HepG2 (cell line): ENCODE results near the gene UCK2. TPM values are rescaled to one million over a fixed set of nuclear protein-coding genes. Genes with fewer than 3 reads are reported as not detected.

ENCODE experiments used
- ATF1 ChIP-seq: IDR thresholded peaks from 2 replicates; pipeline ENCODE4 v1.6.1; 2016; ENCODE audit warnings: mild to moderate bottlenecking, control low read depth
- GTF2F1 ChIP-seq: fragments of 150-350 bp; IDR thresholded peaks from 2 replicates; pipeline ENCODE4 v1.6.1; 2014; ENCODE audit warnings: low read length
- PAWR ChIP-seq: sonication (generic); formaldehyde crosslinking; IDR thresholded peaks from 2 replicates; pipeline ENCODE4 v1.4.0; 2020; ENCODE audit warnings: missing genetic modification reagents, mild to moderate bottlenecking, borderline replicate concordance
- SP4 ChIP-seq: sonication (generic); formaldehyde crosslinking; IDR thresholded peaks from 2 replicates; pipeline ENCODE4 v1.8.1; 2023; ENCODE audit warnings: mild to moderate bottlenecking, missing genetic modification reagents
- ZBTB1 ChIP-seq: sonication (generic); formaldehyde crosslinking; IDR thresholded peaks from 2 replicates; pipeline ENCODE4 v1.4.0; 2020; ENCODE audit warnings: missing genetic modification reagents, borderline replicate concordance
- ZFP41 ChIP-seq: sonication (generic); formaldehyde crosslinking; IDR thresholded peaks from 2 replicates; pipeline ENCODE4 v1.4.0; 2020; ENCODE audit warnings: mild to moderate bottlenecking, missing genetic modification reagents, borderline replicate concordance
- ZNF124 ChIP-seq: sonication (generic); formaldehyde crosslinking; IDR thresholded peaks from 2 replicates; pipeline ENCODE4 v1.4.0; 2020; ENCODE audit warnings: missing genetic modification reagents
- ZNF878 ChIP-seq: sonication (generic); formaldehyde crosslinking; IDR thresholded peaks from 2 replicates; pipeline ENCODE4 v1.8.1; 2023; ENCODE audit warnings: mild to moderate bottlenecking, missing genetic modification reagents, moderate library complexity
- polyA plus RNA-seq, 8 experiments: library from polyadenylated mRNA; depleted of rRNA in 3 of 8; stranded (reverse) in 7 of 8; unstranded in 1 of 8; fragments of >200 nt; fragmentation: Illumina TruSeq in 4 of 8; extraction: Trizol in 4 of 8; gene quantifications; 2 replicates each; pipeline versions ENCODE4 v1.2.1 to v1.2.3, GENCODE V29; 2011 to 2016; ENCODE audit warnings: low read depth in 4 of 8, missing spikeins in 1 of 8, mixed read lengths in 1 of 8; ENCODE audit not compliant: insufficient read depth in 1 of 8
- total RNA-seq, 5 experiments: library from RNA; depleted of rRNA; stranded (reverse); fragments of >200 nt; fragmentation: Illumina TruSeq; extraction: Trizol; gene quantifications; 2 replicates each; pipeline ENCODE4 v1.2.3, GENCODE V29; 2016; ENCODE audit warnings: low read depth in 1 of 5
- TF ChIP-seq, protein P1 (sequence below): sonication (generic); formaldehyde crosslinking; IDR thresholded peaks from 2 replicates; pipeline ENCODE4 v1.4.0; 2020; ENCODE audit warnings: missing genetic modification reagents
- TF ChIP-seq, protein P2 (sequence below): sonication (generic); formaldehyde crosslinking; IDR thresholded peaks from 2 replicates; pipeline ENCODE4 v1.4.0; 2020; ENCODE audit warnings: mild to moderate bottlenecking, missing genetic modification reagents
- TF ChIP-seq, protein P3 (sequence below): sonication (generic); formaldehyde crosslinking; IDR thresholded peaks from 2 replicates; pipeline ENCODE4 v1.5.1; 2020; ENCODE audit warnings: missing genetic modification reagents, mild to moderate bottlenecking, borderline replicate concordance
- TF ChIP-seq, protein P4 (sequence below): sonication (generic); formaldehyde crosslinking; conservative IDR thresholded peaks from 2 replicates; pipeline ENCODE4 v1.4.0; 2020; ENCODE audit warnings: mild to moderate bottlenecking, missing genetic modification reagents, moderate library complexity
- TF ChIP-seq, protein P5 (sequence below): sonication (generic); formaldehyde crosslinking; IDR thresholded peaks from 2 replicates; pipeline ENCODE4 v1.4.0; 2020; ENCODE audit warnings: missing genetic modification reagents, mild to moderate bottlenecking, borderline replicate concordance
- TF ChIP-seq, protein P6 (sequence below): sonication (generic); formaldehyde crosslinking; IDR thresholded peaks from 2 replicates; pipeline ENCODE4 v1.4.0; 2020; ENCODE audit warnings: low read depth, mild to moderate bottlenecking, missing genetic modification reagents

The UCK2 gene
- total and polyA plus RNA-seq, 2 of the 13 experiments (the other 11 are each of a cell fraction or from before 2014, with no cell fraction given) = 64.3 to 78.0 TPM

DNA sequence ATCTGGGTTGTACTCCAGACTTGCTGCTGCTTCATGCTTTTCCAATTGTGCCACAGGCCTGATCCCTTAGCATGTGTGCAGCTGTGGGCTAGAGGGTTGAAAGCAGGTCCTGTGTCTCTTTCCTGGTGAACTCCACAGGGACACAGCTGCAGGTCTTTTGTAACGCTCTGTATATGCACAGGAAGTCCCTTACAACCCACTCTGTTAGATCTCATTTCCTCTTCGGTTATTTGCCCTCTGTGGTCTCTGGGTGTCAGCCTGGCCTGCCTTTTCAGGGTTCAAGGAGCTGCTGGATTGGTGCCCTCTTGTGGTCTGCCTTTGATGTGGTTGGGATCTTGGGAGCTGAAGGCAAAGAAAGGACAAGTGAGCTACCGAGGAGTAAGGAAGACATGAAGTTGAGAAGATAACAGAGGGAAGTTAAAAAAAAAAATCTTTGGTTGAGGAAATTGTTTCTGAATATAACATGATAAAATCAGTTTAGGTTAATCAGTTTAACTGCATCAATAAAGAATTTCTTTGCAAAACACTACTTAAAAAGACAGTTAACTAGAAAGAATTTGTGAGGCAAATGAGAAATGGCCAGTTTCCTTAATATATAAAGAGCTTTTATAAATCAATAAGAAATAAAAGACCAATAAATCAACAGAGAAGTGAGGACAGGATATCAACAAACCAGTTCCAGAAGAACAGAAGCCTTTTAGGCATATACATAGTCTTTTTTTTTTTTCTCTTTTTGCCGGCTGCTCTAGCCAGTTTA lies 44.1 kb downstream of the UCK2 start (continued):
- TF ChIP-seq ZNF124 (no peak), ZBTB1 (CRISPR knock-in tag) (no peak), SP4 (CRISPR knock-in tag) (0 out of 2 replicates have a peak, but pooled peaks have one; percentile 14), PAWR (CRISPR knock-in tag) (no peak), ATF1 (CRISPR knock-in tag) (no peak), GTF2F1 (no peak), ZFP41 (CRISPR knock-in tag) (no peak), ZNF878 (CRISPR knock-in tag) (no peak)
- TF ChIP-seq, protein P1, sequence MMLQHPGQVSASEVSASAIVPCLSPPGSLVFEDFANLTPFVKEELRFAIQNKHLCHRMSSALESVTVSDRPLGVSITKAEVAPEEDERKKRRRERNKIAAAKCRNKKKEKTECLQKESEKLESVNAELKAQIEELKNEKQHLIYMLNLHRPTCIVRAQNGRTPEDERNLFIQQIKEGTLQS = no peak
- TF ChIP-seq, protein P2, sequence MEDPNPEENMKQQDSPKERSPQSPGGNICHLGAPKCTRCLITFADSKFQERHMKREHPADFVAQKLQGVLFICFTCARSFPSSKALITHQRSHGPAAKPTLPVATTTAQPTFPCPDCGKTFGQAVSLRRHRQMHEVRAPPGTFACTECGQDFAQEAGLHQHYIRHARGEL (CRISPR knock-in tag) = no peak
- TF ChIP-seq, protein P3, sequence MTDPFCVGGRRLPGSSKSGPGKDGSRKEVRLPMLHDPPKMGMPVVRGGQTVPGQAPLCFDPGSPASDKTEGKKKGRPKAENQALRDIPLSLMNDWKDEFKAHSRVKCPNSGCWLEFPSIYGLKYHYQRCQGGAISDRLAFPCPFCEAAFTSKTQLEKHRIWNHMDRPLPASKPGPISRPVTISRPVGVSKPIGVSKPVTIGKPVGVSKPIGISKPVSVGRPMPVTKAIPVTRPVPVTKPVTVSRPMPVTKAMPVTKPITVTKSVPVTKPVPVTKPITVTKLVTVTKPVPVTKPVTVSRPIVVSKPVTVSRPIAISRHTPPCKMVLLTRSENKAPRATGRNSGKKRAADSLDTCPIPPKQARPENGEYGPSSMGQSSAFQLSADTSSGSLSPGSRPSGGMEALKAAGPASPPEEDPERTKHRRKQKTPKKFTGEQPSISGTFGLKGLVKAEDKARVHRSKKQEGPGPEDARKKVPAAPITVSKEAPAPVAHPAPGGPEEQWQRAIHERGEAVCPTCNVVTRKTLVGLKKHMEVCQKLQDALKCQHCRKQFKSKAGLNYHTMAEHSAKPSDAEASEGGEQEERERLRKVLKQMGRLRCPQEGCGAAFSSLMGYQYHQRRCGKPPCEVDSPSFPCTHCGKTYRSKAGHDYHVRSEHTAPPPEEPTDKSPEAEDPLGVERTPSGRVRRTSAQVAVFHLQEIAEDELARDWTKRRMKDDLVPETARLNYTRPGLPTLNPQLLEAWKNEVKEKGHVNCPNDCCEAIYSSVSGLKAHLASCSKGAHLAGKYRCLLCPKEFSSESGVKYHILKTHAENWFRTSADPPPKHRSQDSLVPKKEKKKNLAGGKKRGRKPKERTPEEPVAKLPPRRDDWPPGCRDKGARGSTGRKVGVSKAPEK (CRISPR knock-in tag) = no peak
- TF ChIP-seq, protein P4, sequence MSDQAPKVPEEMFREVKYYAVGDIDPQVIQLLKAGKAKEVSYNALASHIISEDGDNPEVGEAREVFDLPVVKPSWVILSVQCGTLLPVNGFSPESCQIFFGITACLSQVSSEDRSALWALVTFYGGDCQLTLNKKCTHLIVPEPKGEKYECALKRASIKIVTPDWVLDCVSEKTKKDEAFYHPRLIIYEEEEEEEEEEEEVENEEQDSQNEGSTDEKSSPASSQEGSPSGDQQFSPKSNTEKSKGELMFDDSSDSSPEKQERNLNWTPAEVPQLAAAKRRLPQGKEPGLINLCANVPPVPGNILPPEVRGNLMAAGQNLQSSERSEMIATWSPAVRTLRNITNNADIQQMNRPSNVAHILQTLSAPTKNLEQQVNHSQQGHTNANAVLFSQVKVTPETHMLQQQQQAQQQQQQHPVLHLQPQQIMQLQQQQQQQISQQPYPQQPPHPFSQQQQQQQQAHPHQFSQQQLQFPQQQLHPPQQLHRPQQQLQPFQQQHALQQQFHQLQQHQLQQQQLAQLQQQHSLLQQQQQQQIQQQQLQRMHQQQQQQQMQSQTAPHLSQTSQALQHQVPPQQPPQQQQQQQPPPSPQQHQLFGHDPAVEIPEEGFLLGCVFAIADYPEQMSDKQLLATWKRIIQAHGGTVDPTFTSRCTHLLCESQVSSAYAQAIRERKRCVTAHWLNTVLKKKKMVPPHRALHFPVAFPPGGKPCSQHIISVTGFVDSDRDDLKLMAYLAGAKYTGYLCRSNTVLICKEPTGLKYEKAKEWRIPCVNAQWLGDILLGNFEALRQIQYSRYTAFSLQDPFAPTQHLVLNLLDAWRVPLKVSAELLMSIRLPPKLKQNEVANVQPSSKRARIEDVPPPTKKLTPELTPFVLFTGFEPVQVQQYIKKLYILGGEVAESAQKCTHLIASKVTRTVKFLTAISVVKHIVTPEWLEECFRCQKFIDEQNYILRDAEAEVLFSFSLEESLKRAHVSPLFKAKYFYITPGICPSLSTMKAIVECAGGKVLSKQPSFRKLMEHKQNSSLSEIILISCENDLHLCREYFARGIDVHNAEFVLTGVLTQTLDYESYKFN (CRISPR knock-in tag) = peak; percentile 59
- TF ChIP-seq, protein P5, sequence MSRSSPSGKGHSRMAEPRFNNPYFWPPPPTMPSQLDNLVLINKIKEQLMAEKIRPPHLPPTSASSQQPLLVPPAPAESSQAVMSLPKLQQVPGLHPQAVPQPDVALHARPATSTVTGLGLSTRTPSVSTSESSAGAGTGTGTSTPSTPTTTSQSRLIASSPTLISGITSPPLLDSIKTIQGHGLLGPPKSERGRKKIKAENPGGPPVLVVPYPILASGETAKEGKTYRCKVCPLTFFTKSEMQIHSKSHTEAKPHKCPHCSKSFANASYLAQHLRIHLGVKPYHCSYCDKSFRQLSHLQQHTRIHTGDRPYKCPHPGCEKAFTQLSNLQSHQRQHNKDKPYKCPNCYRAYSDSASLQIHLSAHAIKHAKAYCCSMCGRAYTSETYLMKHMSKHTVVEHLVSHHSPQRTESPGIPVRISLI = no peak
- TF ChIP-seq, protein P6, sequence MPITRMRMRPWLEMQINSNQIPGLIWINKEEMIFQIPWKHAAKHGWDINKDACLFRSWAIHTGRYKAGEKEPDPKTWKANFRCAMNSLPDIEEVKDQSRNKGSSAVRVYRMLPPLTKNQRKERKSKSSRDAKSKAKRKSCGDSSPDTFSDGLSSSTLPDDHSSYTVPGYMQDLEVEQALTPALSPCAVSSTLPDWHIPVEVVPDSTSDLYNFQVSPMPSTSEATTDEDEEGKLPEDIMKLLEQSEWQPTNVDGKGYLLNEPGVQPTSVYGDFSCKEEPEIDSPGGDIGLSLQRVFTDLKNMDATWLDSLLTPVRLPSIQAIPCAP = no peak
